Upper lobe of left lung (tissue), 6 donors: ENCODE results near the gene SETBP1. TPM values are rescaled to one million over a fixed set of nuclear protein-coding genes. Genes with fewer than 3 reads are reported as not detected.

Experiments used
- ATAC-seq, 2 donors: fragments of 200-7000 bp; cut with Tn5 transposase; one replicate each; pipeline ENCODE4 v1.9.1; 2022; ENCODE audit warnings: mild to moderate bottlenecking in 2 of 2, moderate library complexity in 2 of 2; ENCODE audit not compliant: low FRiP score in 2 of 2
- DNase-seq, 2 donors: peaks; one replicate each; pipeline ENCODE4 v3.0.0-alpha.2; 2019 to 2020
- H3K27ac ChIP-seq, 4 donors: fragments of 200-600 bp; sonication (generic); one replicate each; pipeline ENCODE4 v1.5.1; 2016 to 2019
- H3K27me3 ChIP-seq, 4 donors: fragments of 200-600 bp; sonication (generic); one replicate each; pipeline ENCODE4 v1.5.1; 2017 to 2019
- H3K36me3 ChIP-seq, 4 donors: fragments of 200-600 bp; sonication (generic); one replicate each; pipeline ENCODE4 v1.5.1; 2016 to 2019
- H3K4me1 ChIP-seq, 4 donors: fragments of 200-600 bp; sonication (generic); one replicate each; pipeline ENCODE4 v1.5.1; 2018 to 2019
- H3K4me3 ChIP-seq, 4 donors: fragments of 200-600 bp; sonication (generic); one replicate each; pipeline ENCODE4 v1.5.1; 2017 to 2019; ENCODE audit warnings: mild to moderate bottlenecking in 2 of 4, moderate library complexity in 1 of 4
- H3K9me3 ChIP-seq, 4 donors: fragments of 200-600 bp; sonication (generic); one replicate each; pipeline ENCODE4 v1.5.1; 2018 to 2019
- CTCF ChIP-seq, 6 experiments: fragments of 450-650 bp in 4 of 6; fragments of 200-600 bp in 2 of 6; sonication (generic) in 2 of 6; IDR thresholded peaks; one replicate each; pipeline ENCODE4 v1.5.1; 2016 to 2019; ENCODE audit warnings: antibody characterized with exemption in 6 of 6
- EP300 ChIP-seq, 4 donors: sonication (generic); formaldehyde crosslinking; IDR thresholded peaks; one replicate each; pipeline ENCODE4 v1.5.1; 2017; ENCODE audit warnings: antibody characterized with exemption in 4 of 4, control low read depth in 2 of 4
- POLR2A ChIP-seq, 4 donors: fragments of 450-650 bp; IDR thresholded peaks; one replicate each; pipeline ENCODE4 v1.5.1; 2016 to 2017; ENCODE audit warnings: antibody characterized with exemption in 4 of 4, mild to moderate bottlenecking in 2 of 4
- POLR2AphosphoS5 ChIP-seq, 2 donors: sonication (generic); formaldehyde crosslinking; IDR thresholded peaks; one replicate each; pipeline ENCODE4 v1.5.1; 2017; ENCODE audit warnings: antibody characterized with exemption in 2 of 2
- WGBS, 2 donors: methylation state at CpG; one replicate each; pipeline ENCODE4 v1.1.5; 2017 to 2018; 5-methylcytosine and 5-hydroxymethylcytosine counted together
- total RNA-seq, 6 donors: library from RNA; depleted of rRNA in 4 of 6; stranded (reverse); fragments of >200 nt in 4 of 6; gene quantifications; one replicate each; pipeline versions ENCODE4 v1.1.0 to v1.2.1, GENCODE V29; 2016 to 2021
- donor health status: DM: no; HTN: no; CAD: no; lungs with moderate emphysema.
- donor health status: DM: no; HTN: yes; CAD: no; lungs with severe emphysema.

Gene SETBP1
- total RNA-seq, 6 donors from 2014 or later, result 11.7 to 38.8 (median 16.6) TPM

- WGBS, 2 donors, result 87 to 89% methylated on average over 5 of the region's 5 CpGs
- Histone ChIP-seq H3K4me1 (peaks cover 0 to 9% (median 2%) of the 10 kb centered on the region in 4 donors), H3K4me3 (no peak overlapping the region), H3K36me3 (no peaks in the 10 kb centered on the region), H3K27ac (no peak overlapping the region), H3K27me3 (no peaks in the 10 kb centered on the region), H3K9me3 (no peaks in the 10 kb centered on the region)
- DNase-seq (no peak), ATAC-seq (no peak)
- TF ChIP-seq POLR2A (IDR thresholded peaks at IDR 0.05) (no peak), CTCF (IDR thresholded peaks at IDR 0.05) (no peak), POLR2AphosphoS5 (IDR thresholded peaks at IDR 0.05) (no peak), EP300 (IDR thresholded peaks at IDR 0.05) (no peak)
Observed at GRCh38 chr18:45009756-45010155, 329.1 kb downstream of the SETBP1 start.

- no peak for TF ChIP-seq POLR2AphosphoS5 (IDR thresholded peaks at IDR 0.05)
- no peak for TF ChIP-seq CTCF (IDR thresholded peaks at IDR 0.05)
- no peak for TF ChIP-seq POLR2A (IDR thresholded peaks at IDR 0.05)
- TF ChIP-seq EP300 (IDR thresholded peaks at IDR 0.05), result no peak
- DNase-seq, result no peak
- Histone ChIP-seq H3K9me3 (no peaks in the 10 kb centered on the region), H3K27ac (no peak overlapping the region), H3K4me1 (peaks cover 0 to 9% (median 3%) of the 10 kb centered on the region in 4 donors), H3K36me3 (no peaks in the 10 kb centered on the region), H3K4me3 (no peak overlapping the region), H3K27me3 (no peaks in the 10 kb centered on the region)
- WGBS, 2 donors, result 91 to 97% methylated on average over 3 of the region's 3 CpGs
- ATAC-seq, result no peak
Observed at GRCh38 chr18:45012286-45012685, 331.6 kb downstream of the SETBP1 start.

- H3K36me3 ChIP-seq, result no peaks in the 10 kb centered on the region
- H3K27ac ChIP-seq, result peak overlapping the region in 1 of 4 donors; percentile 10
- no peak overlapping the region for H3K4me3 ChIP-seq
- no peaks in the 10 kb centered on the region for H3K27me3 ChIP-seq
- no peak for TF ChIP-seq EP300 (IDR thresholded peaks at IDR 0.05)
- no peak for TF ChIP-seq POLR2A (IDR thresholded peaks at IDR 0.05)
- TF ChIP-seq POLR2AphosphoS5 (IDR thresholded peaks at IDR 0.05), result no peak
- TF ChIP-seq CTCF (IDR thresholded peaks at IDR 0.05), result no peak
- no peaks in the 10 kb centered on the region for H3K9me3 ChIP-seq
- peaks cover 0 to 9% (median 3%) of the 10 kb centered on the region in 4 donors for H3K4me1 ChIP-seq
- WGBS, 2 donors, result 72 to 73% methylated on average over 2 of the region's 2 CpGs
- ATAC-seq (peak in 1 of 2 donors; percentile 54), DNase-seq (no peak)
Observed at GRCh38 chr18:45014047-45014501, 333.4 kb downstream of the SETBP1 start.

- H3K9me3 ChIP-seq, result no peaks in the 10 kb centered on the region
- WGBS, 2 donors, result 57 to 75% methylated on average over 1 of the region's 1 CpG
- H3K4me3 ChIP-seq, result no peak overlapping the region
- peak overlapping the region in 2 of 4 donors; percentile 35 to 46 for H3K27ac ChIP-seq
- H3K4me1 ChIP-seq, result peaks cover 0 to 9% (median 3%) of the 10 kb centered on the region in 4 donors
- no peaks in the 10 kb centered on the region for H3K36me3 ChIP-seq
- DNase-seq, result no peak
- no peak for ATAC-seq
- H3K27me3 ChIP-seq, result no peaks in the 10 kb centered on the region
- TF ChIP-seq CTCF (IDR thresholded peaks at IDR 0.05) (no peak), POLR2A (IDR thresholded peaks at IDR 0.05) (no peak), POLR2AphosphoS5 (IDR thresholded peaks at IDR 0.05) (no peak)
Observed at GRCh38 chr18:45015788-45016128, 335.1 kb downstream of the SETBP1 start.

GRCh38 chr18:45019469-45019868, 338.8 kb downstream of the SETBP1 start:
- Histone ChIP-seq H3K36me3 (no peaks in the 10 kb centered on the region), H3K4me1 (peaks cover 0 to 2% (median 0%) of the 10 kb centered on the region in 4 donors), H3K27me3 (no peaks in the 10 kb centered on the region), H3K4me3 (no peak overlapping the region), H3K9me3 (no peaks in the 10 kb centered on the region), H3K27ac (no peak overlapping the region)
- TF ChIP-seq CTCF (IDR thresholded peaks at IDR 0.05), result no peak
- TF ChIP-seq EP300 (IDR thresholded peaks at IDR 0.05), result no peak
- no peak for TF ChIP-seq POLR2A (IDR thresholded peaks at IDR 0.05)
- no peak for TF ChIP-seq POLR2AphosphoS5 (IDR thresholded peaks at IDR 0.05)
- DNase-seq, result no peak
- 77 to 92% methylated on average over 1 of the region's 1 CpG for WGBS, 2 donors
- no peak for ATAC-seq
